CMK (cell line): Measurements from ENCODE around the gene SAMD4A.

Experiments
- DNase-seq: peaks from one replicate; pipeline ENCODE4 v3.0.0-alpha.2; 2010; ENCODE audit warnings: low read depth

Gene SAMD4A

GRCh38 chr14:54660604-54661111, 93.7 kb downstream of the SAMD4A start:
- DNase-seq: no peak

GRCh38 chr14:54662491-54663133, 95.7 kb downstream of the SAMD4A start:
- no peak for DNase-seq

GRCh38 chr14:54664961-54665360, 98.0 kb downstream of the SAMD4A start:
- DNase-seq: no peak

- DNase-seq: no peak
Observed at GRCh38 chr14:54665946-54666345, 99.0 kb downstream of the SAMD4A start.

- no peak for DNase-seq
Observed at GRCh38 chr14:54667026-54667744, 100.3 kb downstream of the SAMD4A start.

GRCh38 chr14:54667764-54668163, 100.8 kb downstream of the SAMD4A start:
- no peak for DNase-seq

GRCh38 chr14:54669721-54670561, 103.0 kb downstream of the SAMD4A start:
- no peak for DNase-seq

GRCh38 chr14:54671537-54671936, 104.6 kb downstream of the SAMD4A start:
- DNase-seq: no peak

- DNase-seq: no peak
Observed at GRCh38 chr14:54672181-54672580, 105.3 kb downstream of the SAMD4A start.

GRCh38 chr14:54672688-54673087, 105.8 kb downstream of the SAMD4A start:
- no peak for DNase-seq

GRCh38 chr14:54673193-54674045, 106.5 kb downstream of the SAMD4A start:
- no peak for DNase-seq

GRCh38 chr14:54674046-54674741, 107.3 kb downstream of the SAMD4A start:
- no peak for DNase-seq

GRCh38 chr14:54675236-54676128, 108.6 kb downstream of the SAMD4A start:
- no peak for DNase-seq

GRCh38 chr14:54676812-54677708, 110.1 kb downstream of the SAMD4A start:
- no peak for DNase-seq

- DNase-seq: no peak
Observed at GRCh38 chr14:54680651-54681050, 113.7 kb downstream of the SAMD4A start.

- DNase-seq: no peak
Observed at GRCh38 chr14:54681811-54682261, 114.9 kb downstream of the SAMD4A start.

- no peak for DNase-seq
Observed at GRCh38 chr14:54682578-54682977, 115.7 kb downstream of the SAMD4A start.

- no peak for DNase-seq
Observed at GRCh38 chr14:54683882-54684794, 117.2 kb downstream of the SAMD4A start.
